ENCODE results near the gene TRAF4. TPM values are rescaled to one million over a fixed set of nuclear protein-coding genes. Genes with fewer than 3 reads are reported as not detected.

The TRAF4 gene
- total RNA-seq, 1 donor from 2014 or later: 143 TPM

DNA sequence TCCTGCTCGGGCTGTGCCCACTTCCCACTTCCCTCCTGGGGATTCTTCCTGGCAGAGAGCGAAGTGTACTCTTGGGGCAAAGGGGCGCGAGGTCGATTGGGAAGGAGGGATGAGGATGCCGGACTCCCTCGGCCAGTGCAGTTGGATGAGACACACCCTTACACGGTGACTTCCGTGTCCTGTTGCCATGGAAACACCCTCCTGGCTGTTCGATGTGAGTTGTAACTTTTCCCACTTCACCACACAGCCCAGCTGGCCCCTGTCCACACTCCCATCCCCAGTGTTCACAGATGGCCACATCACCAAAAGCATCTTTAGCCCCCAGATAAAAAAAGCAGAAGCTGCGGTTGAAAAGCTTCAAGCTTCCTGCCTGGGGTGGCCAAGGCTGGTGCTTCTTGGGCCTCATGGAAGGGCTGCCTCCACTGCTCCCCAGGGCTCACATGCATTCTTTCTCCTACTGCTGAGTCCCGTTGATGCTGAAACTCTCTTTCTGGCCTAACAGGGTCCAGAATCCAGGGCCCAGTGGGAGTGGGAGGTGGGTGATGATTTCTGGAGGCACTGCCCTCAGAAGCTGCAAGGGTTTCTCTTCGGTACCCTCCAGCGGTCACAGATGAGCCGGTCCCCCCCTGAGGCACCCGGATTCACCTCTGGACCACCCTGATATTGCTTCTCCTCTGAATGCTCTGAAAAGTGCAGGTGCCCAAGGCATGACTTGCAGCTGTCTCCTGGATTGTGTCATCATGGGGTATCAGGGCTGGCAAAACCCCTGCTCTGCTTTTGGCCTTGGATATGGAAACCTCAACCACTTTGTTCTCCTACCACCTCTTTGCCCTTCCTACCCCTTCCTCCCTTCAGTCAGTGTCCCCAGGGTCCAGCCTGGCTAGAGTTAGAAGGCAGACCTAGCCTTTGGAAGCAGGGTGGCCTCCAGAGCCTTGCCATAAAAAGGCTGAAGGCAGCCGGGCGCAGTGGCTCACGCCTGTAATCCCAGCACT is 2.2 kb upstream of the TRAF4 start:
- Histone ChIP-seq H3K36me3 (ENCODE audit: insufficient read depth, low read length) (no peaks in the 10 kb centered on the region), H2AFZ (ENCODE audit: low read depth, low read length) (no peak overlapping the region), H3K9ac (ENCODE audit: low read length) (no peak overlapping the region), H3K27me3 (ENCODE audit: insufficient read depth, low read length) (no peaks in the 10 kb centered on the region), H4K20me1 (ENCODE audit: insufficient read depth, low read length) (peaks cover 21% of the 10 kb centered on the region), H3K27ac (ENCODE audit: low read depth, low read length) (no peak overlapping the region), H3K4me3 (ENCODE audit: insufficient read depth, low read depth, low read length) (no peak overlapping the region), H3K4me1 (ENCODE audit: insufficient read depth, low read length) (peaks cover 25% of the 10 kb centered on the region), H3K79me2 (ENCODE audit: insufficient read depth, low read length) (peaks cover 25% of the 10 kb centered on the region), H3K4me2 (ENCODE audit: low read length) (no peak overlapping the region), H3K9me3 (ENCODE audit: insufficient read depth, low read depth, low read length) (peaks cover 3% of the 10 kb centered on the region)
- Mint-ChIP-seq H3K27ac (ENCODE audit: unreplicated experiment) (no peak overlapping the region), H3K9me3 (ENCODE audit: unreplicated experiment) (peaks cover 11% of the 10 kb centered on the region), H3K4me1 (ENCODE audit: low read depth, unreplicated experiment) (peaks cover 11% of the 10 kb centered on the region), H3K27me3 (ENCODE audit: low read depth, unreplicated experiment) (no peaks in the 10 kb centered on the region), H3K36me3 (ENCODE audit: low read depth, unreplicated experiment) (peaks cover 24% of the 10 kb centered on the region), H3K4me3 (ENCODE audit: unreplicated experiment) (no peak overlapping the region)
- FAIRE-seq (no peak), DNase-seq (ENCODE audit: low read depth) (no peak)
- TF ChIP-seq EZH2 (IDR thresholded peaks at IDR 0.05; ENCODE audit: insufficient read depth, low read length): no peak
- TF ChIP-seq, protein P1, sequence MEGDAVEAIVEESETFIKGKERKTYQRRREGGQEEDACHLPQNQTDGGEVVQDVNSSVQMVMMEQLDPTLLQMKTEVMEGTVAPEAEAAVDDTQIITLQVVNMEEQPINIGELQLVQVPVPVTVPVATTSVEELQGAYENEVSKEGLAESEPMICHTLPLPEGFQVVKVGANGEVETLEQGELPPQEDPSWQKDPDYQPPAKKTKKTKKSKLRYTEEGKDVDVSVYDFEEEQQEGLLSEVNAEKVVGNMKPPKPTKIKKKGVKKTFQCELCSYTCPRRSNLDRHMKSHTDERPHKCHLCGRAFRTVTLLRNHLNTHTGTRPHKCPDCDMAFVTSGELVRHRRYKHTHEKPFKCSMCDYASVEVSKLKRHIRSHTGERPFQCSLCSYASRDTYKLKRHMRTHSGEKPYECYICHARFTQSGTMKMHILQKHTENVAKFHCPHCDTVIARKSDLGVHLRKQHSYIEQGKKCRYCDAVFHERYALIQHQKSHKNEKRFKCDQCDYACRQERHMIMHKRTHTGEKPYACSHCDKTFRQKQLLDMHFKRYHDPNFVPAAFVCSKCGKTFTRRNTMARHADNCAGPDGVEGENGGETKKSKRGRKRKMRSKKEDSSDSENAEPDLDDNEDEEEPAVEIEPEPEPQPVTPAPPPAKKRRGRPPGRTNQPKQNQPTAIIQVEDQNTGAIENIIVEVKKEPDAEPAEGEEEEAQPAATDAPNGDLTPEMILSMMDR (IDR thresholded peaks at IDR 0.05; ENCODE audit: insufficient read depth, low read depth, low read length): no peak

DNA sequence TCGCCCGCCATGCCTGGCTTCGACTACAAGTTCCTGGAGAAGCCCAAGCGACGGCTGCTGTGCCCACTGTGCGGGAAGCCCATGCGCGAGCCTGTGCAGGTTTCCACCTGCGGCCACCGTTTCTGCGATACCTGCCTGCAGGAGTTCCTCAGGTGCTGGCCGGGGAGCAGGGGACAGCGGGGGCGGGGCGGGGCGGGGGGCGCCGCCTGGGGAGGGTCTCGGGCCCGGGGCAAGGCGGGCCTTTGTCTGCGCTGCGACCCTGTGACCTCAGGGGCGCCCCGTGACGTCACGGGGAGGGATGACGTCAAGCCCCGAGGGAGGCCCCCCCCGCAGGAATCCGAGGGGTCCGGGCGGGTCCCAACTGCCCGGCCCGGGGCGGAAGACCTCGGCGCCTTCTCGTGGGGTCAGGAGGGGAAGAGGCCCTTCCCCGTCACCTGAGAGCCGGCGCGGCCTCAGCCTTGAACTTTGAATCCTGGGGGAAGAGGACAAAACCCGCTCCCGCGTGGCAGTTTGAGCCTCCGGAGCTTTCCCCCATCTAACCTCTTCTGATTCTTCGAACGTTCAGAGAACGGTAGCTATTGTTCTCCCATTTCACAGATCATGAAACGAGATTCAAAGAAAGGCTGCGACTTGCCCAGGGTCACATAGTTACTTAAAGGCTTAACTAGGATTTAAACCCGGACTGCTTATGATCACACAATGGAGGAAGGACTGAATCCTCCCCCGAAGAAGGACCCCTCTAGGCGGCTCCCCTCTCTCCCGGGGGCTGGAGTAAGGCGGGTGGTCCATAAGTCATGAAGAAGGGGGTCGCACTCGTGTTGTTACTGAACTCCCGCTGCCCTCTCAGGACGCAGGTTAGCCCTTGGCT is 527 bp downstream of the TRAF4 start:
- H3K27ac Mint-ChIP-seq (ENCODE audit: unreplicated experiment): peak overlapping the region; percentile 92
- H3K4me1 Mint-ChIP-seq (ENCODE audit: low read depth, unreplicated experiment): peaks cover 11% of the 10 kb centered on the region
- H3K9me3 Mint-ChIP-seq (ENCODE audit: unreplicated experiment): peaks cover 5% of the 10 kb centered on the region
- no peaks in the 10 kb centered on the region for H3K27me3 ChIP-seq (ENCODE audit: insufficient read depth, low read length)
- peaks cover 52% of the 10 kb centered on the region for H3K79me2 ChIP-seq (ENCODE audit: insufficient read depth, low read length)
- peak overlapping the region; percentile 85 for H3K4me3 ChIP-seq (ENCODE audit: insufficient read depth, low read depth, low read length)
- H3K36me3 ChIP-seq (ENCODE audit: insufficient read depth, low read length): peaks cover 7% of the 10 kb centered on the region
- H4K20me1 ChIP-seq (ENCODE audit: insufficient read depth, low read length): peaks cover 48% of the 10 kb centered on the region
- TF ChIP-seq, protein P1 (IDR thresholded peaks at IDR 0.05; ENCODE audit: insufficient read depth, low read depth, low read length): no peak
- TF ChIP-seq EZH2 (IDR thresholded peaks at IDR 0.05; ENCODE audit: insufficient read depth, low read length): no peak
- H3K9ac ChIP-seq (ENCODE audit: low read length): peak overlapping the region; percentile 92
- DNase-seq (ENCODE audit: low read depth): no peak
- H3K9me3 ChIP-seq (ENCODE audit: insufficient read depth, low read depth, low read length): peaks cover 3% of the 10 kb centered on the region
- H3K36me3 Mint-ChIP-seq (ENCODE audit: low read depth, unreplicated experiment): peaks cover 18% of the 10 kb centered on the region
- H3K4me3 Mint-ChIP-seq (ENCODE audit: unreplicated experiment): peak overlapping the region; percentile 94
- no peaks in the 10 kb centered on the region for H3K27me3 Mint-ChIP-seq (ENCODE audit: low read depth, unreplicated experiment)
- no peak overlapping the region for H2AFZ ChIP-seq (ENCODE audit: low read depth, low read length)
- H3K4me2 ChIP-seq (ENCODE audit: low read length): peak overlapping the region; percentile 95
- FAIRE-seq: no peak
- H3K4me1 ChIP-seq (ENCODE audit: insufficient read depth, low read length): peaks cover 30% of the 10 kb centered on the region
- peak overlapping the region; percentile 83 for H3K27ac ChIP-seq (ENCODE audit: low read depth, low read length)
